GM21515 (cell line): ENCODE results near the gene MRPL43.
"Not testable (repeated sequence)": the region's sequence is repeated elsewhere in the genome, so short reads cannot be mapped to it uniquely, and the experiment has no call there.

Experiments
- ATAC-seq: cut with Tn5 transposase; IDR thresholded peaks from one replicate; pipeline ENCODE4 v1.9.1; 2021; ENCODE audit not compliant: unreplicated experiment

Gene MRPL43

GRCh38 chr10:100984672-100985177 is 2.6 kb downstream of the MRPL43 start:
- ATAC-seq = no peak

- ATAC-seq = no peak
These were observed 3.2 kb downstream of the MRPL43 start for GRCh38 chr10:100983868-100984671.

GRCh38 chr10:100982916-100983830 is 4.1 kb downstream of the MRPL43 start:
- no peak for ATAC-seq

GRCh38 chr10:100981178-100981772 is 6.0 kb downstream of the MRPL43 start:
- ATAC-seq = no peak

GRCh38 chr10:100980711-100981110 is 6.6 kb downstream of the MRPL43 start:
- no peak for ATAC-seq

GRCh38 chr10:100980311-100980710 is 7.0 kb downstream of the MRPL43 start:
- no peak for ATAC-seq

- ATAC-seq = no peak
These were observed 7.5 kb downstream of the MRPL43 start for GRCh38 chr10:100979791-100980272.

GRCh38 chr10:100978901-100979195 is 8.4 kb downstream of the MRPL43 start:
- ATAC-seq = no peak

GRCh38 chr10:100978121-100978900 is 9.0 kb downstream of the MRPL43 start:
- ATAC-seq = no peak

- ATAC-seq = no peak
These were observed 9.9 kb downstream of the MRPL43 start for GRCh38 chr10:100977436-100977835.

GRCh38 chr10:100976906-100977305 is 10.4 kb downstream of the MRPL43 start:
- ATAC-seq = no peak

- not testable (repeated sequence) for ATAC-seq
These were observed 11.9 kb downstream of the MRPL43 start for GRCh38 chr10:100975397-100975796.

- no peak for ATAC-seq
These were observed 14.3 kb downstream of the MRPL43 start for GRCh38 chr10:100972904-100973535.

GRCh38 chr10:100972115-100972903 is 15.0 kb downstream of the MRPL43 start:
- ATAC-seq = no peak

- no peak for ATAC-seq
These were observed 16.1 kb downstream of the MRPL43 start for GRCh38 chr10:100970914-100971811.

- ATAC-seq = no peak
These were observed 17.0 kb downstream of the MRPL43 start for GRCh38 chr10:100970076-100970913.
